Breast epithelium (tissue), 4 donors: ENCODE measurements around the gene MAFB. TPM values are rescaled to one million over a fixed set of nuclear protein-coding genes. Genes with fewer than 3 reads are reported as not detected.

Source experiments
- DNase-seq, 2 donors: peaks; one replicate each; pipeline ENCODE4 v3.0.0-alpha.2; 2019; ENCODE audit warnings: low spot score in 2 of 2
- H3K27ac ChIP-seq, 2 donors: fragments of 200-600 bp; sonication (generic) in 1 of 2; one replicate each; pipeline ENCODE4 v1.5.1; 2016 to 2019; ENCODE audit warnings: mild to moderate bottlenecking in 1 of 2
- H3K27me3 ChIP-seq, 2 donors: fragments of 200-600 bp; sonication (generic) in 1 of 2; one replicate each; pipeline versions ENCODE4 v1.5.1 to v1.6.0; 2017 to 2019; ENCODE audit warnings: control low read depth in 1 of 2, mild to moderate bottlenecking in 1 of 2
- H3K36me3 ChIP-seq: fragments of 200-600 bp; one replicate; pipeline ENCODE4 v1.5.1; 2019
- H3K4me1 ChIP-seq, 2 donors: fragments of 200-600 bp; sonication (generic); one replicate each; pipeline ENCODE4 v1.5.1; 2016 to 2019; ENCODE audit warnings: control low read depth in 1 of 2
- H3K4me3 ChIP-seq, 3 donors: fragments of 200-600 bp; sonication (generic); 1 replicate in 2 of 3; 2 replicates in 1 of 3; pipeline ENCODE4 v1.5.1; 2016 to 2019; ENCODE audit warnings: mild to moderate bottlenecking in 3 of 3, moderate library complexity in 2 of 3
- H3K9me3 ChIP-seq, 2 donors: fragments of 200-600 bp; sonication (generic) in 1 of 2; one replicate each; pipeline ENCODE4 v1.5.1; 2016 to 2019; ENCODE audit warnings: control low read depth in 1 of 2
- POLR2A ChIP-seq: fragments of 450-650 bp; IDR thresholded peaks from one replicate; pipeline ENCODE4 v1.6.1; 2016; ENCODE audit warnings: antibody characterized with exemption, mild to moderate bottlenecking, moderate library complexity
- POLR2AphosphoS5 ChIP-seq, 3 donors: sonication (generic); formaldehyde crosslinking; IDR thresholded peaks; one replicate each; pipeline ENCODE4 v1.6.1; 2017; ENCODE audit warnings: antibody characterized with exemption in 3 of 3
- intact Hi-C: fragments of 100-400 bp; cut with DNase I; formaldehyde crosslinking; loops from one replicate; pipeline ENCODE4 v1.15.1; 2023; ENCODE audit warnings: low total_unique reads
- total RNA-seq, 3 donors: library from RNA; depleted of rRNA; stranded (reverse); fragments of >200 nt; gene quantifications; one replicate each; pipeline ENCODE4 v1.1.0, GENCODE V29; 2016
- TF ChIP-seq, protein P1 (sequence below), 3 donors: fragments of 450-650 bp; IDR thresholded peaks; one replicate each; pipeline ENCODE4 v1.5.1; 2016 to 2017; ENCODE audit warnings: antibody characterized with exemption in 3 of 3, mild to moderate bottlenecking in 3 of 3, moderate library complexity in 3 of 3

Gene MAFB
- total RNA-seq, 3 donors from 2014 or later, result 39.0 to 148 (median 43.9) TPM

DNA sequence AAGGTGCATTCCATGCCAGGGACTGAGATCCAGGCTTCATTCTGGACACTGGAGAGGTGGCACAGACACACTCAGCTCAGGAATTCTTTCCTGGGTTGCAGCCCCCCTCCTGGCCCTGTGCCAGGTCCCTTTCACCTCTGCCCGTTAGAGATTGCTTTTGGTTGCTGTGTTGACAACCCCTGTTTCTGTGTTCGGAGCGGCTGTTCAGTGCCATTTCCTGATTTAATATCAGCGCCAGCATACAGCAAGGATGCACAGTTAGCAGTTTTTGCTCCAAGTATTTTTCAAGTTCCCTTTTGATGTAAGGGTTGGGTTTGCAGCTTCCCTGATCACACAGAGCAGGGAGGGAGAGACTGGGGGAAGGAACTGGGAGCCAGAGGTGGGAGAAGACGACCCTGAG lies 8.5 kb upstream of the MAFB start:
- Histone ChIP-seq H3K4me1 (no peaks in the 10 kb centered on the region), H3K27me3 (no peaks in the 10 kb centered on the region), H3K36me3 (no peaks in the 10 kb centered on the region), H3K4me3 (no peak overlapping the region), H3K9me3 (no peaks in the 10 kb centered on the region), H3K27ac (no peak overlapping the region)
- intact Hi-C loops, result no loop called here
- TF ChIP-seq POLR2A, result no peak
- TF ChIP-seq, protein P1, sequence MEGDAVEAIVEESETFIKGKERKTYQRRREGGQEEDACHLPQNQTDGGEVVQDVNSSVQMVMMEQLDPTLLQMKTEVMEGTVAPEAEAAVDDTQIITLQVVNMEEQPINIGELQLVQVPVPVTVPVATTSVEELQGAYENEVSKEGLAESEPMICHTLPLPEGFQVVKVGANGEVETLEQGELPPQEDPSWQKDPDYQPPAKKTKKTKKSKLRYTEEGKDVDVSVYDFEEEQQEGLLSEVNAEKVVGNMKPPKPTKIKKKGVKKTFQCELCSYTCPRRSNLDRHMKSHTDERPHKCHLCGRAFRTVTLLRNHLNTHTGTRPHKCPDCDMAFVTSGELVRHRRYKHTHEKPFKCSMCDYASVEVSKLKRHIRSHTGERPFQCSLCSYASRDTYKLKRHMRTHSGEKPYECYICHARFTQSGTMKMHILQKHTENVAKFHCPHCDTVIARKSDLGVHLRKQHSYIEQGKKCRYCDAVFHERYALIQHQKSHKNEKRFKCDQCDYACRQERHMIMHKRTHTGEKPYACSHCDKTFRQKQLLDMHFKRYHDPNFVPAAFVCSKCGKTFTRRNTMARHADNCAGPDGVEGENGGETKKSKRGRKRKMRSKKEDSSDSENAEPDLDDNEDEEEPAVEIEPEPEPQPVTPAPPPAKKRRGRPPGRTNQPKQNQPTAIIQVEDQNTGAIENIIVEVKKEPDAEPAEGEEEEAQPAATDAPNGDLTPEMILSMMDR (IDR thresholded peaks at IDR 0.05), result no peak
- TF ChIP-seq POLR2AphosphoS5 (IDR thresholded peaks at IDR 0.05), result no peak
- DNase-seq, result no peak

DNA sequence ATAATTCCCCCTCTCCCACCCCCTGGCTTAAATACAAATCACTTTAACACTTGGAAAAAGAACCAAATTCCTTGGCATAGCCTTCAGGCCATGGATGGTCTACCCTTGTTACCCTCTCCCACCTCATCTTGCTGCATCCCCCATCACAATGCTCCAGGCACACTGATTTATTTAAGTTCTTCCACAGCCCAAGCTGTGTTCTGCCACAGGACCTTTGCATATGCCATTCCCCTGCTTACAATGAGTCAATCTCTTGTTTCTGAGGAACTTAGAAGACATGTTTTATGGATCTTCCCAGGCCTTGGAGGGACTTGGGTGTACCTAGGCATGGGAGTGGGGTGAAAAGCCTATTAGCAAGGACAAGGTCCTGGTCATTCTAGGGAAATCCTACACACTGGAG lies 6.2 kb upstream of the MAFB start:
- H3K9me3 ChIP-seq, result no peaks in the 10 kb centered on the region
- H3K4me3 ChIP-seq, result no peak overlapping the region
- no peaks in the 10 kb centered on the region for H3K4me1 ChIP-seq
- no peak overlapping the region for H3K27ac ChIP-seq
- TF ChIP-seq, protein P1 (IDR thresholded peaks at IDR 0.05), result no peak
- TF ChIP-seq POLR2A, result no peak
- no peak for TF ChIP-seq POLR2AphosphoS5 (IDR thresholded peaks at IDR 0.05)
- no peaks in the 10 kb centered on the region for H3K36me3 ChIP-seq
- no peak for DNase-seq
- intact Hi-C loops, result no loop called here
- H3K27me3 ChIP-seq, result no peaks in the 10 kb centered on the region

DNA sequence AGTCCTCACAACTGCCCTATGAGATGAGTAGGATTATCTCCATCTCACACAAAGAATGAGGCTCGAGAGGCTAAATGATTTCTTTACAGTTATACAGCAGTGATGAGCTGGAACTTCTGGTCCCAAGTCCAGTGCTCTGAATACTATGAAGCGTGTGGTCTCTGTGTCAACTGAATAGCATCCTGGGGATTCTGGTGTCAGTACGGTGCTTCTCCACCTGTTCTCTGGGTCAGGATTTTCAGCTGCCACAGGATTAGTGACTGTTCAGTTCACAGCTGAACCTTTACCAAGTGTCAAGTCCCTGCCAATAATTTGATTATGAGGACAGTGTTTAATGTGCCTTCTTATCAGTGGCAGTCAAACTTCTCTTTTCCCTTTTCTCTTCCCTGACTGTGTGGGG lies 5.2 kb upstream of the MAFB start:
- intact Hi-C loops, result no loop called here
- H3K27me3 ChIP-seq, result no peaks in the 10 kb centered on the region

DNA sequence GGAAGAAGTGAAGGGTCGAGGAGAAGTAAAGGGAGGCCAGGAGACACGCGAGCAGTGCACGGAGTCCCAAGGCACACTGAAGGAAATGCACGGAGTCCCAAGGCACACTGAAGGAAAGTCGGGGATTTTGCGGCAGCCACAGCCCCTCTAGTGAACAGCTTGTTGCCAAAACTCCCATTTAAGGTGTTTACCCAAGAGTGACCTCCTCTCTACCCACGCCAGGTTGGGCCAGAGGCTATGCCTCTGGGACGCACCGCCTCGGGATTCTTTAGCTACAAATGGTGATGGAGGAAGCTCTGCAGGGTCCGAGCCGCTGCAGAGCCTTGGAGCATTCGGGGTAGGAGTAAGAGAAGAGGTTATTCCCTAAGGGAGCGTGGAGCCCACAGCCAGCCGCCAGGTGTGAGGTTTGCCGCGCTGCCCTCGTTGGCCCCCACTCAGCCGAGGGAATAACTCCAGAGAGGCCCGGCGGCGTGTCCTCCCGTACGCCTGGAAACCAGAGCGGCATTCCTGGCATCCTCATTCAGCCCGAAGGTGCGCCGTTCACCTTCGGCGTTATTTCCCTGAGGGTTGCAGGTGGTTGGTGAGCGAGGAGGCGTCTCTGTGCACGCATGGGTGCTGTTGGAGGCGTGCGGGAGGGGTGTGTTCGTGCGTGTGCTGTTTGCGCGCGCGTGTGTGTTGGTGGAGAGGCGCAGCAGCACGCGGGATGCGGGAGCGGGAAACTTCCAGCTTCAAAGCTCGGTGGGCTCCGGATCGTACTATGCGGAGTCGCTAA lies 3.4 kb upstream of the MAFB start:
- Histone ChIP-seq H3K27ac (no peak overlapping the region), H3K4me1 (peaks cover 0 to 2% of the 10 kb centered on the region in 2 donors), H3K27me3 (no peaks in the 10 kb centered on the region), H3K4me3 (peak overlapping the region in 2 of 3 donors; percentile 19 to 92), H3K9me3 (no peaks in the 10 kb centered on the region), H3K36me3 (no peaks in the 10 kb centered on the region)
- intact Hi-C loops, result no loop called here
- TF ChIP-seq POLR2A (no peak), POLR2AphosphoS5 (IDR thresholded peaks at IDR 0.05) (no peak)
- TF ChIP-seq, protein P1 (IDR thresholded peaks at IDR 0.05), result no peak
- DNase-seq, result no peak

More for the DNA sequence above, 5.2 kb upstream of the MAFB start:
- H3K36me3 ChIP-seq, result no peaks in the 10 kb centered on the region
- TF ChIP-seq POLR2A (no peak), POLR2AphosphoS5 (IDR thresholded peaks at IDR 0.05) (no peak)
- TF ChIP-seq, protein P1 (IDR thresholded peaks at IDR 0.05), result no peak
- H3K9me3 ChIP-seq, result no peaks in the 10 kb centered on the region
- no peak overlapping the region for H3K4me3 ChIP-seq
- H3K4me1 ChIP-seq, result no peaks in the 10 kb centered on the region
- no peak overlapping the region for H3K27ac ChIP-seq
- no peak for DNase-seq

DNA sequence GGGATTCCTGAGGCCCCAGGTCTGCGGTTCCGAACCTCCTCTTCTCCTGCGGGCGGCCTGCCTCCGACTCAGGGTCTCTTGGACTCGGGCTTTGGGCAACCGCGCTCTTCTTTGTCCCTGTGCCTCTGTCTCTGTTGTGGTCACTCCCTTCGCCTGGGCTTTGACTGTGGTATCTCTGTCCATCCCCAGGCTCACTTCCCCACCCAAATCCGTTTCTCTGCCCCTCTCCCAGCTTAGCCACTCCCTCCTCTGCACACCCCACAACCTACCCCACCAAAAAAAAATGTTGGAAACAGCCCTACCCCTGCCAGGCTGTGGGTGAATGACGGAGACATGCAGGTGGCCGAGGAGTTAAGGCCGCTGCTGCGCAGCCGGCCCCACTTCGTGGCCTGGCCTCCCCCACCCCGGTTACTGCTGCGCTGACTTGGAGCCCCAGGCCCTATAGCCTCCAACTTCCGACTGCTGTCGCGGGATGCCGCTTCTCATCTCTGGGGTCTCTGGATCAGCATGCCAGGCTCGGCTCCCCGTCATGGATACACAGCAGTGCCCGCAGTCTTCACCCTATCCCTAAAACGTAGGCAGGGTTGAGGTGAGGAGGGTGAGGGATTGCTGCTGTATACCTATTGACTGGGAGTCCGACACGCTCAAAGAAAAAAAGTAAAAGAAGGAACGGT lies 2.7 kb upstream of the MAFB start:
- no peak overlapping the region for H3K27ac ChIP-seq
- H3K27me3 ChIP-seq, result no peaks in the 10 kb centered on the region
- peak overlapping the region in 1 of 3 donors; percentile 92 for H3K4me3 ChIP-seq
- peaks cover 0 to 2% of the 10 kb centered on the region in 2 donors for H3K4me1 ChIP-seq
- TF ChIP-seq, protein P1 (IDR thresholded peaks at IDR 0.05), result no peak
- TF ChIP-seq POLR2A (no peak), POLR2AphosphoS5 (IDR thresholded peaks at IDR 0.05) (no peak)
- H3K9me3 ChIP-seq, result no peaks in the 10 kb centered on the region
- no peak for DNase-seq
- intact Hi-C loops, result no loop called here
- H3K36me3 ChIP-seq, result no peaks in the 10 kb centered on the region
